Left cardiac atrium (tissue), 4 donors: Measurements from ENCODE around the gene CRELD1. TPM values are rescaled to one million over a fixed set of nuclear protein-coding genes. Genes with fewer than 3 reads are reported as not detected.
A peak's percentile ranks its signal among the peaks of the same experiment; 100 is the strongest.

ENCODE experiments used
- ATAC-seq, 2 donors: fragments of 200-7000 bp; cut with Tn5 transposase; one replicate each; pipeline ENCODE4 v1.9.1; 2020; ENCODE audit warnings: mild to moderate bottlenecking in 2 of 2, moderate library complexity in 2 of 2
- DNase-seq: peaks from one replicate; pipeline ENCODE4 v3.0.0-alpha.2; 2020
- intact Hi-C, 2 donors: fragments of 100-400 bp; cut with DNase I; formaldehyde crosslinking; loops; one replicate each; pipeline versions ENCODE4 v1.14.1 to v1.15.1; 2022 to 2023
- total RNA-seq, 2 donors: library from RNA; stranded (reverse); fragmentation: NEBNext Ultra II Directional; extraction: Animal tissue kit (Norgen Biotek cat#: 25700); gene quantifications; one replicate each; pipeline ENCODE4 v1.2.1, GENCODE V29; 2021
- donor health status: DM: no; HTN: yes; CAD: no.
- donor health status: DM: no; HTN: yes; CAD: no; lungs with severe emphysema.
- donor health status: DM: yes; HTN: yes; CAD: no.
- donor health status: Dilated cardiomyopathy.

The CRELD1 gene
- total RNA-seq, 2 donors from 2014 or later = 47.4 to 59.8 TPM

GRCh38 chr3:9902372-9903237 lies 31.0 kb upstream of the CRELD1 start, which contains the start of gene IL17RE:
Gene IL17RE, plus strand, starts transcription at chr3:9902848. Its CDS starts 85 bp downstream, at chr3:9902933.
- ATAC-seq (peak in 1 of 2 donors; percentile 62), DNase-seq (peak; percentile 35)
- intact Hi-C loops = no loop called here

GRCh38 chr3:9903238-9903624 lies 30.4 kb upstream of the CRELD1 start:
- ATAC-seq = peak; percentile 32 to 61
- intact Hi-C loops = no loop called here
- DNase-seq = peak; percentile 32

DNA sequence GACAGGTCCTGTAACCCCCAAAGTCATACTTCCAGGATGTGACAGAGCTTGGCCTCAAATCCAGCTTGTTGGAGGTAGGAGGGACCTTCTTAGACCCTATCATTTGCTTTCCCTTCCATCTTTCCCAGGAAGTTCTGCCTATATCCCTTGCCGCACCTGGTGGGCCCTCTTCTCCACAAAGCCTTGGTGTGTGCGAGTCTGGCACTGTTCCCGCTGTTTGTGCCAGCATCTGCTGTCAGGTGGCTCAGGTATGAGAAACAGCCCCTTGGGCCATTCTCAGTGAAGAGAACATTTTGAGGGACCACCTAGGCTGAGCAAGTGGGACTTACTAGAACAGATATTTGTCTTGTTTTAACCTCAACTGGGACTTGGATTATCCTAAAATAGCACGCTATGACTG lies 29.7 kb upstream of the CRELD1 start:
- intact Hi-C loops = no loop called here
- no peak for DNase-seq
- ATAC-seq = no peak

GRCh38 chr3:9906480-9906879 lies 27.2 kb upstream of the CRELD1 start:
- intact Hi-C loops = no loop called here
- no peak for ATAC-seq
- no peak for DNase-seq

GRCh38 chr3:9908286-9908685 lies 25.3 kb upstream of the CRELD1 start:
- DNase-seq (no peak), ATAC-seq (no peak)
- intact Hi-C loops = no loop called here

DNA sequence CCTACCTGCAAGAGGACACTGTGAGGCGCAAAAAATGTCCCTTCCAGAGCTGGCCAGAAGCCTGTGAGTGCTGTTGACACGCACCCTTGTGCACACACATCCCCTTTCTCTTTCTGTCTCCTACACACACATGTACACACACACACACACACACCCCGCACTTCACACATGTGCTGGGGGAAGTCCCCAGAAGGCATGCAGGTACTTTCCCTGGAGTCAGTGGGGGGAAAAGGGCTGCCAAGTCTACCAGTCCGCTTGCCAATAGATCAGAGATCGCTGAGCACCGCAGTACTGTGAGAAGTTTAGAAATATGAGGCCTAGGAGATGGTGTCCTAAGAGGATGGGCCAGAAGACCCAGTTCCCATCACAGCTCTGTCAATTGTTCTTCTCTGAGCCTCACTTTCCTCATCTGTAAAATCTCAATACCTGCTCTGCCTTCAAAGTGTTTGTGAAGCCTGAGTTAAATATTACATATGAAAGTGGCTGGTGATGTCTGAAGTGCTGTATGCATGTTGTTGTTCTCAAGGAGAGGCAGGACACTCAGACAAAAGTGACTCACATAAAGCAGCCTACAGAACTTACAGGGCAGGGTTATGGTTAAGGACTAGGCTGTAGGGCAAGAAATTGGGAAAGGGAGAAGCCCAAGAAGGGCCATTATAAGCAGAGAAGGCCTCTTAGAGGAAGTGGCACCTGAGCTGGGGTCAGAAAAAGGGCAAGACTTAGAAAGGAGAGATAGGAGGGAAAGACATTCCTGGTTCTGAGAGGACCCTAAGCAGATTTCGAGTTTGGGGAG lies 24.2 kb upstream of the CRELD1 start:
- intact Hi-C loops = no loop called here
- no peak for DNase-seq
- ATAC-seq = no peak

GRCh38 chr3:9911863-9912262 lies 21.8 kb upstream of the CRELD1 start:
- ATAC-seq (no peak), DNase-seq (no peak)
- intact Hi-C loops = no loop called here

DNA sequence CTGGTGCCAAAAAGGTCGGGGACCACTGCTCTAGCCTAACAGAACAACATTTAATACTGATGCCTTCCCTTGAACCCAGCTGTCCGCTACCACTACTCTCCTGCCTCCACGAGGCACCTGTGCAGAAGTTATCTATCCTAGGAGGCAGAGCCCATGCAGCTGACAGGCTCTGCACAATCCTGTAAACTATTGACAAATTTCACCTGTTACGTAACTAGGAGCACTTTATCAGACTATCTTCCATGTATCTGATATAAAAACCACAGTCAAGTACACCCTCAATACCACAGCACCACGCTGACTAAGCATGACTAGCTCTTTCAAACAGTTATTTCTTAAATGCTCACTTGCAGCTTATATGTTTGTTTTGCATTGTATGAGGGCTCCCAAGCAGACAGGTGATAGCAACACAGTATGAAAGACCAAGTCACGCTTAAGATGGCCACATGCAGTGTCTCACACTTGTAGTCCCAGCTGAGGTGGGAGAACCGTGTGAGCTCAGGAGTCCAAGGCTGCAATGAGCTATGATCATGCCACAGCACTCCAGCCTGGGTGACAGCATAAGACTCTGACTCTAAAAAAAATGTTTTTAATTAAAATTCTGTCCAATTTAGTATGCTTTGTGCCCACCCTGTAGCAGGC lies 21.2 kb upstream of the CRELD1 start:
- ATAC-seq (no peak), DNase-seq (no peak)
- intact Hi-C loops = no loop called here

DNA sequence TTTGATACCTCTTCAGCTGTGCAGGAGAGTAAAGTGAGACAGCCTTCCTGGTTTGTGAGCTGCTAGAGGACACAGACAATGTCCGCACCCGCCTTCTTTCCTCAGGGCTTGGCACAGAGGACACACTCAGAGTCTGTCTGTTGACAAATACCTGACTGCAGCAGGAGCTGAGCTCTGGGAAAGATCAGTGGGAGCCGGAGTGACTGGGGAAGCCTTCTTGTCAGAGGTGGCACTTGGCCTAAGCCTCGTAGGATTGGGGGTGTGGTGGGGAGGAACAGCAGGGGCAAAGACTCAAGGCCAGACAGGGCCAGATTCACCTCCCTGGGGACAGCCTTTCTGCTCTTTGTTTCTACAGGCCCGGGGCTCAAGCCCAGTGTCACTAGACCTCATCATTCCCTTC lies 20.0 kb upstream of the CRELD1 start:
- DNase-seq (no peak), ATAC-seq (no peak)
- intact Hi-C loops = no loop called here

- intact Hi-C loops = no loop called here
- no peak for DNase-seq
- ATAC-seq = no peak
These were observed 19.6 kb upstream of the CRELD1 start for GRCh38 chr3:9914011-9914410.

DNA sequence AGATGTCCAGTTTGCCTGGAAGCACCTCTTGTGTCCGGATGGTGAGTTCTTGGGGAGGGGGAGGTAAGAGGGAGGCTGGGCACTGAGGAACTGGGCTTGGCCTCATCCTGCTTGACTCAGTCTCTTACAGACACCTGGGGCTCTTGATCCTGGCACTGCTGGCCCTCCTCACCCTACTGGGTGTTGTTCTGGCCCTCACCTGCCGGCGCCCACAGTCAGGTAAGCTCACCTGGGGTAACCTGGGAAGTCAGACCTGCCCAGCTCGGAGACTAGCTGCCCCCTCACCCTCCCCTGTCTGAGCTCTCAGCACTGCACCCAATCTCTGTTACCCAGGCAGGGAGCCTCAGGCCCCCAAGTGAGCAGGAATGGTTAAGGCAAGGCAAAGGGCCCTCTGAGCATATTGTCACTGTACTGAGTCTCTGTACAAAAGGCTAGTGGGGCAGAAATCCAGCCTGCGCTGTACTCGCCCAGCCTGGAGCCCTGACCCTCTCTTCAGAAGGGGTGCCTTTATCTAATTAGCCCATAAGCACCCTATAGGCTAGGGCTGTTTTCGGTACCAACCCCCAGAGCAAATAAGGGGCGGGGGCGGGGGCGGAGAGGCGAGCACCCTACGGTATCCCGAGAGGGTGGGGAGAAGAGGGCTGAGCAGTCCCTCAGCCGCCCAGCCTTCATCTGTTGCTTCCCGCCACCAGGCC lies 18.9 kb upstream of the CRELD1 start:
- DNase-seq (no peak), ATAC-seq (peak in 1 of 2 donors; percentile 1)
- intact Hi-C loops = no loop called here

DNA sequence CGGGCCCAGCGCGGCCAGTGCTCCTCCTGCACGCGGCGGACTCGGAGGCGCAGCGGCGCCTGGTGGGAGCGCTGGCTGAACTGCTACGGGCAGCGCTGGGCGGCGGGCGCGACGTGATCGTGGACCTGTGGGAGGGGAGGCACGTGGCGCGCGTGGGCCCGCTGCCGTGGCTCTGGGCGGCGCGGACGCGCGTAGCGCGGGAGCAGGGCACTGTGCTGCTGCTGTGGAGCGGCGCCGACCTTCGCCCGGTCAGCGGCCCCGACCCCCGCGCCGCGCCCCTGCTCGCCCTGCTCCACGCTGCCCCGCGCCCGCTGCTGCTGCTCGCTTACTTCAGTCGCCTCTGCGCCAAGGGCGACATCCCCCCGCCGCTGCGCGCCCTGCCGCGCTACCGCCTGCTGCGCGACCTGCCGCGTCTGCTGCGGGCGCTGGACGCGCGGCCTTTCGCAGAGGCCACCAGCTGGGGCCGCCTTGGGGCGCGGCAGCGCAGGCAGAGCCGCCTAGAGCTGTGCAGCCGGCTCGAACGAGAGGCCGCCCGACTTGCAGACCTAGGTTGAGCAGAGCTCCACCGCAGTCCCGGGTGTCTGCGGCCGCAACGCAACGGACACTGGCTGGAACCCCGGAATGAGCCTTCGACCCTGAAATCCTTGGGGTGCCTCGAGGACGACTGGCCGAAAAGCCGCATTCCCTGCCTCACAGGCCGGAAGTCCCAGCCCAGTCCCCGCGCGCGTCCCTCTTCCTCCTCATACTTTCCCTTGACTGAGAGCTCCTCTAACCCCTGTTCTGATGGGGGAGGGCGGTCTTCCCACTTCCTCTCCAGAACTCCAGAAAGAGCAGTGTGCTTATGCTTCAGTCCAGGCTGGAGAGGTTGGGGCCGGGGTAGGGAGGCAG lies 18.1 kb upstream of the CRELD1 start:
- intact Hi-C loops = no loop called here
- DNase-seq = peak; percentile 80
- ATAC-seq = peak; percentile 63 to 73

DNA sequence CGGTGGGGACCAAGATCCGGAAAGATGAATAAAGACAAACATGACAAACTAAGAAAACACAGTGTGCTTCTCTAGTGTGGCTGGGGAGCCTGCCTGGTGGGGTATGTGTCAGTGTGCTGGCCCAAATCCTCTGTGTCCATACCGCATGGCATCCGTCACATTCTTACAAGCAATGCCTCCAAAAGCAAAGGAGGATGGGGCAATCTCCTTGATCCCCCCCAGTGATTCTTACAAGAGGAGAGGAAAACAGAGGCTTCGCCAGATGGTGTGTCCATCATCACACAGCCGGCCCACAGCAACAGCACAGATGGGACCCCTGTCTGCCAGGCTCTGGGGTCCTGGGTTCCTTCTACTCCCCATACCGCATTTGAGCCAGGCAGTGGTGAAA lies 17.3 kb upstream of the CRELD1 start:
- intact Hi-C loops = no loop called here
- ATAC-seq (no peak), DNase-seq (no peak)

DNA sequence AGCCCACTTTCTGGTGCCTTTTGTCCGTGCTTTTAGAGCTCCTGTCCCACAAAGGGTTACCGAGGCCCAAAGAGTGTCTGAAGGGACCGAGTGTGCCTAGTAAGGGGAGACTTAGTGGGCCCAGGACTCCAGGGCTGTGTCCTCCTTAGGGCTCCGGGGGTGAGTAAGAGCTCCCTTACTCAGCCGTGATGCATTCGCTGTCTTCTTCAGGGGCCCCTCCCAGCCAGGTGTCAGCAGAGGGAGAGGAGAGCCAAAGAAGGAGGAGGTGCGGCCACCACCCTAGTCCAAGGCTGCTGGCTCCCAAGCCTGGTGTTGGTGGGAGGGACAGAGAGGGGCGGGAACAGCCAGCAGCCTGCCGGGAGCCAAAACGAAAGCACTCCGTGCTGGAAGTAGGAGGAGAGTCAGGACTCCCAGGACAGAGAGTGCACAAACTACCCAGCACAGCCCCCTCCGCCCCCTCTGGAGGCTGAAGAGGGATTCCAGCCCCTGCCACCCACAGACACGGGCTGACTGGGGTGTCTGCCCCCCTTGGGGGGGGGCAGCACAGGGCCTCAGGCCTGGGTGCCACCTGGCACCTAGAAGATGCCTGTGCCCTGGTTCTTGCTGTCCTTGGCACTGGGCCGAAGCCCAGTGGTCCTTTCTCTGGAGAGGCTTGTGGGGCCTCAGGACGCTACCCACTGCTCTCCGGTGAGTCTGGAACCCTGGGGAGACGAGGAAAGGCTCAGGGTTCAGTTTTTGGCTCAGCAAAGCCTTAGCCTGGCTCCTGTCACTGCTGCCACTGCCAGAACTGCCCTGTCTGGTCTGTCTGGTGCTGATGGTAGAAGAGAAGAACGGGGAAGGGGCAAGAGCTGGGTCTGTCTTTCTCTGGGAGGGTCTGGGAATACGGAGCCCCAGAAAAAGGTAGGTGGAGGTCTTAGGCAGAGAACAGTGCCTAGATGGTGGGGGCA lies 16.6 kb upstream of the CRELD1 start, which contains the start of gene IL17RC:
Gene IL17RC, plus strand, starts transcription at position 365 of the 947 bp plus-strand sequence. Its CDS starts 218 bp downstream, at position 583.
- peak; percentile 84 to 92 for ATAC-seq
- DNase-seq = peak; percentile 90
- intact Hi-C loops = no loop called here

GRCh38 chr3:9917820-9918219 lies 15.8 kb upstream of the CRELD1 start:
- ATAC-seq (no peak), DNase-seq (peak; percentile 31)
- intact Hi-C loops = no loop called here

DNA sequence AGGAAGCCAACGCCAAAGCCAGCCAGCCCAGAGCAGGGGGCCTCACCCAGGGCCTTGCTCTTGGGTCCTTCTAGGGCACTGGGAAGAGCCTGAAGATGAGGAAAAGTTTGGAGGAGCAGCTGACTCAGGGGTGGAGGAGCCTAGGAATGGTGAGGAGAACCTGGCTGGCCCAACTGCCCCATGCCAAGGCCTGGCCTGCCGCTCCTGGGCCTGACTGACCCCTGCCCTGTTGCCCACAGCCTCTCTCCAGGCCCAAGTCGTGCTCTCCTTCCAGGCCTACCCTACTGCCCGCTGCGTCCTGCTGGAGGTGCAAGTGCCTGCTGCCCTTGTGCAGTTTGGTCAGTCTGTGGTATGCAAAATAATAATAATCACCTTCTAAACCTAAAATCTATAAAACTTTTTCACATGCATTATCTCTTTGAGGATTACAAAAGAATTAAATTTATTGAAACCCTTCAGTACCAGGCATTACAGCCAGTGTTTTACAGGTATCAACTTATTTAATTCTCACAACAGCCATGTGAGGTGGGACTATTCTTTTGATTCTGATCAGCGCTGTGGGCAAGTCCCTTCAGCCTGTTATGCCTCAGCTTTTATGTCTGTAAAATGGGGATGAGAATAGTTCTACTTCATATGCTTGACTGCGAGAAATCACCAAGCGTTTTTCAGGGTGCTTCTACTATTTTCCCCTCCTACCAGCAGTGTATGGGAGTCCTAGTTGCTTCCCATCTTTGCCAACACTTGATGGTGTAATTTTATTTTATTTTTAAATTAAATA lies 15.2 kb upstream of the CRELD1 start:
- ATAC-seq = no peak
- DNase-seq = no peak
- intact Hi-C loops = no loop called here
